Lower leg skin (tissue), 3 donors: Measurements from ENCODE around the gene GALT.

ENCODE experiments used
- CTCF ChIP-seq, 3 donors: fragments of 450-650 bp; IDR thresholded peaks; one replicate each; pipeline ENCODE4 v1.5.1; 2016; ENCODE audit warnings: antibody characterized with exemption in 3 of 3, mild to moderate bottlenecking in 3 of 3, moderate library complexity in 2 of 3
- POLR2A ChIP-seq, 2 donors: fragments of 450-650 bp; IDR thresholded peaks; one replicate each; pipeline ENCODE4 v1.6.1; 2016 to 2017; ENCODE audit warnings: antibody characterized with exemption in 2 of 2, mild to moderate bottlenecking in 1 of 2, moderate library complexity in 1 of 2

GRCh38 chr9:34611251-34611810 is 35.1 kb upstream of the GALT start:
- TF ChIP-seq CTCF (IDR thresholded peaks at IDR 0.05) (no peak), POLR2A (IDR thresholded peaks at IDR 0.05) (no peak)
